SIG-M5 (cell line): ENCODE measurements around the gene ZNF77.
"Not testable (repeated sequence)": the region's sequence is repeated elsewhere in the genome, so short reads cannot be mapped to it uniquely, and the experiment has no call there.

ENCODE experiments used
- DNase-seq: peaks from one replicate; lab custom pipeline; 2025; lab: John Stamatoyannopoulos, UW

The ZNF77 gene

DNA sequence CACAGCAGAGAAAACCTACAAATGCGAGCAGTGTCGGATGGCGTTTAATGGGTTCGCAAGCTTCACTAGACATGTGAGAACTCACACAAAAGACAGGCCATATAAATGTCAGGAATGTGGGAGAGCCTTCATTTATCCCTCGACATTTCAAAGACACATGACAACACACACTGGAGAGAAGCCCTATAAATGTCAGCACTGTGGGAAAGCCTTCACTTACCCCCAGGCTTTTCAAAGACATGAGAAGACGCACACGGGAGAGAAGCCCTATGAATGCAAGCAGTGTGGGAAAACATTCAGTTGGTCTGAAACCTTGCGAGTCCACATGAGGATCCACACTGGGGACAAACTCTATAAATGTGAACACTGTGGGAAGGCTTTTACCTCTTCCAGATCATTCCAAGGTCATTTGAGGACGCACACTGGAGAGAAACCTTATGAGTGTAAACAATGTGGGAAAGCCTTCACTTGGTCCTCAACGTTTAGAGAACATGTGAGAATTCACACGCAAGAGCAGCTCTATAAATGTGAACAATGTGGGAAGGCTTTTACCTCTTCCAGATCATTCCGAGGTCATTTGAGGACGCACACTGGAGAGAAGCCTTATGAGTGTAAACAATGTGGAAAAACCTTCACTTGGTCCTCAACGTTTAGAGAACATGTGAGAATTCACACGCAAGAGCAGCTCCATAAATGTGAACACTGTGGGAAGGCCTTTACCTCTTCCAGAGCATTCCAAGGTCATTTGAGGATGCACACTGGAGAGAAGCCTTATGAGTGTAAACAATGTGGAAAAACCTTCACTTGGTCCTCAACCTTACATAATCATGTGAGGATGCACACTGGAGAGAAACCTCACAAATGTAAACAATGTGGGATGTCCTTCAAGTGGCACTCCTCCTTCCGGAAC is 27.2 kb downstream of the ZNF77 start:
- DNase-seq, result no peak

DNA sequence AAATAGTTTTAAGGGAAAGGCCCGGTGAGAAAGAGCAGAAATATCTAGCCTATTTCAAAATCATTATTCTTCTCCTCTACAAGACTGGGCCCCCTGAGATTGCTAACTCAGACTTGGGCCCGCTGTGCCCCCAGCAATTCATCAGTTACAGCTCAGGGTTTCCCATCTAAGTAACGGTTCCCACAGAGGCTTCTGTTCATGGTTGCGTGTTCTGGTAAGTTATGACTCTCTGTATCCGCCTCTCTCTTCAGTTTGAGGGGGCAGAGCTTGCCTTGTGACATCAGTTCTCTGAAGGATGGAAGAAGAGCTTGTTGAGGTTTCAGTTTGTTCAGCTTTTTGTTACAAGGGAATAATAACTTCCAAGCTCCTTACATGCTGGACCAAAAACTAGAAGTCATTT is 32.5 kb downstream of the ZNF77 start:
- DNase-seq, result no peak

DNA sequence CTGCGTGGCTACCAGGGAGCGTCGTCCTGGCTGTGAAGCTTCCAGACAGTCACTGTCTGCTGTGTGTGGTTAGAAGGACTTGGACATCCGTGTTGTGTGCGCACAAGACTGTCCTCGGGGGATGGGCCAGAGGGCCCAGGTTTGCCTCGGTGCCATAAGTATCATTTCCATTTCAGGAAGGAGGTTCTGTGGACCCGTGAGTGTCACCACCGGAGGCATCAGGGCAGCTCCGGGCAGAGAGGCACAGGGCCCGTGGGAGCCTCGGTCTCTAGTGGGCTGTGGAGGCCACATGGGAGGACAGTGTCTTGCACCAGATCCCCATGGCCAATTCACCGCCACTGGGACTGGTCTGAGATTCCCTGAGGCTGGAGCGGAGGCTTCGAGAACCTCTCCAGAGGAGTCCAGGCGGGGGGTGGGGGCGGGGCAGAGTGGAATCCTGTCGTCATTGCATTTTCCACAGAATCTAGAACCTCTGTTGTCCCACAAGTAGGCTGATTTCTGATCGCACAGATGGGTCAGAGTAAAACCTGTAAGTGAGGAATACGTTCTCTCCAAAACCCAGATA is 38.1 kb downstream of the ZNF77 start:
- no peak for DNase-seq

DNA sequence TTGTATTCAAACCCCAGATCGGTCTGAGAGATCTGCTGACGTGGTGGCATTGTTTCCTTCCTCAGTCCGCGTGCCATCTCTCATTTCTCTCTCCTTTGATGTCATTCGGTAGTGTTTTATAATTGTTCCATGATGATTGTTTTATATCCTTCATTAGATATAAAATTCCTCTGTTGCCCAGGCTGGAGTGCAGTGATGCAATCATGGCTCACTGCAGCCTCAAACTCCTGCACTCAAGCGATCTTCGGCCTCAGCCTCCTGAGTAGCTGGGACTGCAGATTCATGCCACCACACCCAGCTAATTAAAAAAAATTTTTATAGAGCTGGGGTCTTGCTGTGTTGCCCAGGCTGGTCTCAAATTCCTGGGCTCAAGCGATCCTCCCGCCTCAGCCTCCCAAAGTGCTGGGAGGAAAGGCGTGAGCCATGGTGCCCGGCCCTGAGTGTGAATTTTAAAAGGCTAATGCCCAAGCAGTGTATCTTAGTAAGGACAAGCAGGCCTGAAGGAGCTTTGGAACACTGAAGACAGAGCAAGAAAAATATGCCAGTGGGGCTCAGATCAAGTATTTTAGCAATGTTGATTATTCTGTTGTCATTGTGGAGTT is 38.8 kb downstream of the ZNF77 start:
- no peak for DNase-seq

DNA sequence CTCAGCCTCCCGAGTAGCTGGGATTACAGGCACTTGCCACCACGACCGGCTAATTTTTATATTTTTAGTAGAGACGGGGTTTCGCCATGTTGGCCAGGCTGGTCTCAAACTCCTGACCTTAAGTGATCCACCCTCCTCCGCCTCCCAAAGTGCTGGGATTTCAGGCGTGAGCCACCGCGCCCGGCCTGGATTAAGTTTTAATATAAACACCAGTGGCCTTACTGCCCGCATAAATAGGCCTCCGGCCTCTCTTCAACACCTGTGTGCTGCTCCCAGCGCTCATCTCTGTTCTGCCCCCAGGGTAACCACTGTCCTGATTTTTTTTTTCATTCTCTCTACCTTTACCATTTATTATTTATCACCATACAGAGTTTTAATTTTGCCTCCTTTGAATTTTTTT is 41.4 kb downstream of the ZNF77 start:
- DNase-seq, result not testable (repeated sequence)

DNA sequence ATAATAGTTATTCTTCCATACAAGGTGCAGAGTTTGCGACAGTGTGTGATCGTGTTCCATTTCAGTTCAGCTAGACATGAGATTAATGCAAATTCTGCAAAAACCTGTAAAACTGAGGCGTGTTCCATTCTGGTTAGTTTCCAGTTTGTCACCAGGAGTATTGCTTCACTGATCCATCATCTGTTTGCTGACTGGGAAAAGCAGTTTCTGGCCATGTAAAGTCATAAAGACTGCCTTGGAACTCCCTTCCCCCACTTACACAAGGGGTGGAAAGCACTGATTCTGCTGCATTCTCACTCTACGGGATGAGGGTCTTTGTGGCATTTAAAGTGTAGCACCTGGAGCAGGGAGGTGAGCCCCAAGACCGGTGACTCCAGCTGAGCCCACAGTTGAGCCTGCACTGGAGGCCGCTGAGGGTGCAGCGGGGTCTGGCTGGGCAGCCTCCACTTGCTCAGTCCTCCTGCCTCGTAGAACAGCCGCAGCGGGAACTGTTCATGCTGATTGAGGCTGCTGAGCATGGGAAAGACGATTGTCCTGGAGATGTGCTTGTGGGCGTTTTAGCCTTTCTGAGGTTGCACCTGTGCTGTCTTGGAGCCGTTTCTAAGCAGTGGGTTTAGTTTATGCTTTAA is 42.1 kb downstream of the ZNF77 start:
- DNase-seq, result no peak

DNA sequence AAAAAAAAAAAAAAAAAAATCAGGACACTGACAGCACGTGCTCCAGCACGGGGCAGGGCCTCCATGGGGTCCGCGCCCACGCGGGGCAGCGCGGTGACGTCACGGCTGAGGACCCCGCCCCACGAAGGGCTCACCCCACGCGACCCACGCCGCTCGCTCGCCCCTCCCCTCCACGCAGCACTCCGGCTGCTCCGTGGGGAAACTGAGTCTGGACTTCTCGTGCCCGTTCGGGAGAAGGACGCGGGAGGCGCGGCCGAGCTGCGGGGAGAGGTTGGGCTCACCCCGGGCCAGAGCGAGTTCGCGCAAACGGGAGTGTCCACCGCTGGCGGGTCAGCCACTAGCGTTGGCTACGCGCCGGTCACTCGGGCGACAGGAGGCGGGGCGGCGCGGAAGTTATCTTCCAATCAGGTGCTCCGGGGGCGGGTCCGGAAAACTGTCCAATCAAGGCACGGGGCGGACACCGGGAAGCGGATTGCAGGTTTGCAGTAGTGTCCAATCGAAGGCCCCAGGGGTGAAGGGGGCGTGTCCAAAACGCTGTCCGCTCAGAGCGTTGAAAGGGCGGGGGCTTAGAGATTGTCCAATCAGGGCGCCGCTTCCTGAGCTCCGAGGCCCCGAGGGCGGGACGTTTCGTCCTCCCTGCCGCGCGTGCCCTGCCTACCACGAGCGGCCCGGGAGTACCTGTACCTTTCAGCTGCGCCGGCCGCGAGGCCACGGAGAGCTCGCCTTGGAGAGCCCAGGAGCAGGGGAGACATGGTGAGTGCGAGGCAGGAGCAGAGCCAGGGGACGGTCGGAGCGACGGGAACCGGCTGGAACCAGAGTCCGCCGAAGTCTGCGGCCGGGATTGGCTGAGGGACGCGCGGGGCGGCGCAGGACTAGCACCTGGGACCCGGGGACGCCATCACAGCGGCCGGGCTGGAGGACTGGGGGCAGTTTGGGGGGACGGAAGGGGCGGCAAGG is 44.2 kb downstream of the ZNF77 start, which contains the start of gene ZNF57:
Gene ZNF57, plus strand, starts transcription at position 633 of the 957 bp plus-strand sequence. Its CDS starts 118 bp downstream, at position 751.
- peak; percentile 70 for DNase-seq

DNA sequence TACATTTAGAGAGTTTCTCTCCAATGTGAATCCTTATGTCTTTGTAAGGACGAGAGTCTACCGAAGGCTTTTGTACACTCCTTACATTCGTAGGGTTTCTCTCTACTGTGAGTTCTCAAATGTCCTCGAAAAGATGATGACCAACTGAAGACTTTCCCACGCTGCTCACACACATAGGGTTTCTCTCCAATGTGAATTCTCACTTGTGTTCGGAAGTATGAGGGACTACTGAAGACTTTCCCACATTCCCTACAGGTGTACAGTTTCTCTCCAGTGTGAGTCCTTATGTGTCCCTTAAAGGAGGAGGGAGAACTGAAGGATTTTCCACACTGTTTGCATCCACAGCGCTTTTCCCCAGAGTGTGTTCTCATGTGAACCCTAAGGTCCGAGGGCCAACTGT is 48.1 kb downstream of the ZNF77 start:
- no peak for DNase-seq

DNA sequence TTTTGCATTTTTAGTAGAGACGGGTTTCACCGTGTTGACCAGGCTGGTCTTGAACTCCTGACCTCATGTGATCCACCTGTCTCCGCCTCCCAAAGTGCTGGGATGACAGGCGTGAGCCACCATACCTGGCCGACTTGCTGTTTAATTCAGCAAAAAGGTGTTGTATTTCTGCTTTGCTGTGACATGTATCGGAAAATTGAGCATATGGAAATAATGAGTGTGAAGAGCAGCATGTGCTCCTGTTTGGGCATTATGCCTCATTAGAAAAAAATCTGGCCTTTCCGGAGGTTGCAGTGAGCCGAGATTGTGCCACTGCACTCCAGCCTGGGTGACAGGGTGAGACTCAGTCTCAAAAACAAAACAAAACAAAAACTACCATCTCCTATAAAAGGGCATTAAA is 54.2 kb downstream of the ZNF77 start:
- DNase-seq, result not testable (repeated sequence)

DNA sequence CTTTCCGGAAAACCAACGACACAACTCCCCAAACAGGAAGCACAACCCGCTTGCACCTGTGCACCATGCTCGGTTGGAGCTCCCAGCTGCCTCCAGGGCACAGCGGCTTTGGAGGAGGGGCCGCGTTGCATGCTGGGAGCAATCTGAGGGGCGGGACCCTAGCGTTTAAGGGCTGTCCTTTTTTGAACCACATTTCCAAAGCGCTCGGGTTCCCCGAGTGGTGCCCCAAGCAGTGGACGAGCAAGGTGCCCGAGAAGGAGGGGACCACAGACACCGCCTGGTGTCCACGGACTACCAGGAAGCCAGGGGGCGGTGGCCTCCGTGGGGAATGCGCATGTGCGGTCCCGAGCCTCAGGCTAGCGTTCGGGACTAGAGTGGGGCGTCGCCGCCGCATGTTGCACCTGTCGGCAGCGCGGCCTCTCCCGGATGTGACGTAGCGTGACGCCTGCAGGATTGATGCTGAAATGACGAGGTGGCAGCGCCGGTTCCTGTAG is 56.0 kb downstream of the ZNF77 start:
- DNase-seq, result no peak

DNA sequence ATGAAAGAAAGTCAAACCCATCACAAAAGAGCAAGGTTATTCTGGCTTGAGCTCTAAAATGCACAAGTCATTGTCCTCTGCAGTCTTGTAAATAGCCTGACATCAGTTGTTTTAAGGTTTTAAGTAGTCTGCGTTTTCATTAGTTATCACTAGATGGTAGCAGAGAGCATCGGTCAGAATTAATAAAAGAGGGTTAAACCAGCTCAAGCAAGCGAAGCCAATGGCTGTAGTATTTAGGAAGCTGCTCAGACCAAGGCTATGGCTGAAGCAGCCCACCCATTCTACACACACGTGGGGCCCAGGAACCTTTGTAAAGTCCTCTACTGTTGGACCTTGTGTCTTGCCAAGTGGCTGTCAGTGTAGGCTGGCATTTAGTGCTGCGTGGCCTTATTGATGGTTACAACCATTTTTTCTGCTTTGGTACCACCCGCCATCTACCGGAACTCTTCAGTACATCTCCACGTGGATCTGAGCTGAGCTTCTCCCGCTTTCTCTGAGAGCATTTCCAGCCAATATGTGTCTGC is 57.3 kb downstream of the ZNF77 start:
- no peak for DNase-seq

DNA sequence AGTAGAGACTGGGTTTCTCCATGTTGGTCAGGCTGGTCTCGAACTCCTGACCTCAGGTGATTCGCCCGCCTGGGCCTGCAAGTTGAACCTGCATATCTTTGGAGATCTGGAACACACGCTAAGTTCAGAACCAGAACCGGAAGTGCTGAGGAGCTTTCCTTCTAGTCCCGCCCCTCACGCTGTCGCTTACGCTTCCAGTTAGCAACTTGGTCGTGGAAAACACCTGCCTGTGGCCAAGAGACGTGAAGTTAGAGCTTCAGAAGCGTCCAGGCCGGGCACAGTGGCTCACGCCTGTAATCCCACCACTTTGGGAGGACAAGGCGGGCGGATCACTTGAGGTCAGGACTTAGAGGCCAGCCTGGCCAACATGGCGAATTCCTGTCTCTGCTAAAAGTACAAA is 59.0 kb downstream of the ZNF77 start:
- DNase-seq, result no peak

DNA sequence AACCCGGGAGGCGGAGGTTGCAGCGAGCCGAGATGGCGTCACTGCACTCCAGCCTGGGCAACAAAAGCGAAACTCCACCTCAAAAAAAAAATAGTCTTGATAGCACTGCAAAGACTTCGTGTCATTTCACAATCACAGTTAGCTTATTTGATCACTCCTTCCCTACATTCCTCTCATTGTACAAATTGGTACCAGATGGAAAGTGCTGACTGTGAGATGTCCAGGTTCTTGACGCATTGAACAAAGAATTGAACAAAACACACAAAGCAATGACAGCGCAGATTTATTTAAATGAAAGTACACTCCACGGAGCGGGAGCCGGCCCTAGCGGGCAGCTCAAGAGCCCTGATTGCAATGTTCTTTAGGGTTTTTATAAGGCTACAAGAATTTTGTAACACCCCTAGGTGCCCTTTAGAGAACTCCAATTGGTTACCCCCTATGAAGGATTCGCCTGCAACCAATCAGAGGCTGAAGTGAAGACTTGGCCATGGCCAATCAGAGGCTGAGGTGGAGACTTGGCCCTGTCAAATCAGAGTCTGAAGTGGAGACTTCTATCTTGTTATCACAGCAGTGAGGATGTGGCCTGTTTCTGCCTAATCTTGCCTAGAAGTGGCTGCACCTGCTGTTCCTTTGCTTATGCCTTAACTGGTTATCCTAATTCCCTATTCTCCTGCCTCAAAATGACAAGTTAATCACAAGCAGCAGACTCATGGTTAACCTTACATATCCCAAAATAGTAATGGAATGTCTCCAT is 60.9 kb downstream of the ZNF77 start:
- DNase-seq, result no peak
